Stimulated activated CD4-positive, alpha-beta T cell treated with anti-CD3 and anti-CD28 coated beads, Interleukin-2, amount 100 ng/mL, for 48 hours (primary cell): ENCODE data around the gene NAV1.
"Not testable (repeated sequence)": the region's sequence is repeated elsewhere in the genome, so short reads cannot be mapped to it uniquely, and the experiment has no call there.

ENCODE experiments used
- DNase-seq, 2 donors: peaks; one replicate each; pipeline ENCODE4 v3.0.0-alpha.2; 2020

NAV1 gene

GRCh38 chr1:201538612-201539551 is at the start of gene NAV1:
Gene NAV1 (plus strand): TSS chr1:201539127. CDS start chr1:201622885, 83,758 bp downstream.
- no peak for DNase-seq

GRCh38 chr1:201489643-201490261 is 49.2 kb upstream of the NAV1 start:
- DNase-seq, result no peak

- no peak for DNase-seq
Observed at GRCh38 chr1:201490708-201491131, 48.2 kb upstream of the NAV1 start.

GRCh38 chr1:201491896-201492511 is 46.9 kb upstream of the NAV1 start:
- no peak for DNase-seq

- DNase-seq, result not testable (repeated sequence)
Observed at GRCh38 chr1:201493026-201493656, 45.8 kb upstream of the NAV1 start.

GRCh38 chr1:201493757-201494617 is 44.9 kb upstream of the NAV1 start:
- no peak for DNase-seq

- no peak for DNase-seq
Observed at GRCh38 chr1:201495551-201496295, 43.2 kb upstream of the NAV1 start.

- DNase-seq, result no peak
Observed at GRCh38 chr1:201496296-201496690, 42.6 kb upstream of the NAV1 start.

GRCh38 chr1:201497935-201498509 is 40.9 kb upstream of the NAV1 start:
- DNase-seq, result no peak

- no peak for DNase-seq
Observed at GRCh38 chr1:201498621-201499020, 40.3 kb upstream of the NAV1 start.

GRCh38 chr1:201499191-201499590 is 39.7 kb upstream of the NAV1 start:
- DNase-seq, result no peak

- DNase-seq, result no peak
Observed at GRCh38 chr1:201499795-201500669, 38.9 kb upstream of the NAV1 start.

- no peak for DNase-seq
Observed at GRCh38 chr1:201500670-201501120, 38.2 kb upstream of the NAV1 start.

- no peak for DNase-seq
Observed at GRCh38 chr1:201501144-201501543, 37.8 kb upstream of the NAV1 start.

- no peak for DNase-seq
Observed at GRCh38 chr1:201501812-201502510, 37.0 kb upstream of the NAV1 start.

GRCh38 chr1:201502511-201502857 is 36.4 kb upstream of the NAV1 start:
- no peak for DNase-seq

- no peak for DNase-seq
Observed at GRCh38 chr1:201503397-201504176, 35.3 kb upstream of the NAV1 start.

- DNase-seq, result no peak
Observed at GRCh38 chr1:201504179-201504631, 34.7 kb upstream of the NAV1 start.
